T follicular helper cell (primary cell): ENCODE data around the gene NAALADL2.

ENCODE experiments used
- DNase-seq: peaks from one replicate; pipeline ENCODE4 v3.0.0-alpha.2; 2020; ENCODE audit warnings: low read depth

Gene NAALADL2

GRCh38 chr3:175662815-175663214 lies 803.7 kb downstream of the NAALADL2 start:
- no peak for DNase-seq

DNA sequence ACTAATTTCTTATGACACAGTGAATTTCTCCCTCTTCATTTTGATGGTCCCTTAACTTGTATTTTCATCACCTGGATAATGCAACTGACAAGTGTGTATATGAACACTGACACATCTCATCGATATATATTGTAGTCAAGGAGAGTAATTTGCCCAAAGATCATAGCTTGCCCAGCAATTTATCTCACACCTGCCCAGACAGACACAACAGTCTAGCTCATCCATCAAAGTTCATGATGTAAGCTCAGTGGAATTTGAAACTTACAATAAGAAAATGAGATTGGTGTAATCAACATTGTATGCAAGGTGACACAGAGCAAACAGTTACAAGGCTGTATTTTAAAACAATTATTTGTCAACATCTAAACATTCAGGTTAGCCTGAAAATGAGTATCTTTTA lies 805.8 kb downstream of the NAALADL2 start:
- no peak for DNase-seq

DNA sequence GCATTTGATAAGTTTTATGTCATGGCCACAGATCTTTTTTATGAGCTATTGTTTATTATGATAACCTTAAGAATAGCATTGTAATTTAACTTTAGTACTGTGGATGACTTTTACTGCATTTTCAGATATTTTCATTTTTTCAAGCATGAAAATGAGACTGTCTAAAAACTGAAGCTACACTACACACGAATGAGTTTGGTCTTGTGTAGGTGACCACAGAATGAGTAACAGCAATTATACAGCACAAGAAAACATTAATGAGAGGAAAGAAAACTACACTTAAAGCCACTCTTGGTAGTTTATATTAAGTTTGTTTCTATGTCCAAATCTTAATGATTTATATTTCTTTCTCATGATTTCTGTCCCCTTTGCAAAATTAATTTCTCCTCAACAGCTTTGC lies 809.2 kb downstream of the NAALADL2 start:
- DNase-seq, result no peak

- no peak for DNase-seq
Observed at GRCh38 chr3:175670557-175670956, 811.4 kb downstream of the NAALADL2 start.

- DNase-seq, result no peak
Observed at GRCh38 chr3:175672119-175672689, 813.1 kb downstream of the NAALADL2 start.

DNA sequence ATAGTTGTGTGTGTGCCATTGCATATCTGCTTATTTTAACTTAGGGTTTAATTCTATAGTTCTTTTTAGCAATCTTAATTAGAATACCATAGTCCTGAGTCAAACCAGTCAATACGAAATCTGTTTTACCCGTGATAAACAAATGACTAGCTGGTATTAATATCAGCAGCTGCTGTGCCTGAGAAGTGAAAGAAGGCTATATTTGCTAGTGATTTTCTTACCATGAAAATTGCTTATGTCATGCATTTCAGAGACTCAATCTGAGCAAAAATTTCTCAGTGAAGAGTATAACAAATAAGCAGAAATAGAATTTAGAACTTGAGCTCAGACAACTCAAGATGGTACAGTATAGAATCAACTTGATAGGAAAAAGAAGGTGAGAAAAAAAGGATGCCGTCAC lies 820.4 kb downstream of the NAALADL2 start:
- no peak for DNase-seq

- DNase-seq, result no peak
Observed at GRCh38 chr3:175692256-175692655, 833.1 kb downstream of the NAALADL2 start.

DNA sequence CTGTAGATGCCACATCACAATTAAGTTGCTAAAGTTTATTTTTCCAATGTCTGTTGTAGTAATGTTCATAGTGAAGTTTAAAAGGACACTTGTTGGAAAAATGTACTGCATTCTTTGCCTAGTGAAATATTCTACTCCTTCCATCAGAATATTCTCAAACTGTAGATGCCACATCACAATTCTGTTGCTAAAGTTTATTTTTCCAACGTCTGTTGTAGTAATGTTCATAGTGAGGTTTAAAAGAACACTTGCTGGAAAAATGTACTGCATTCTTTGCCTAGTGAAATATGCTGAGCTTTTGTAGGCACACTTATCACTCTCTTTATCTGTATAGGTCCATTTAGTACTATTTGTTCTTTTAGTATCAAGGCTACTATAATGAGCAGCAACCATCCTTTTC lies 836.1 kb downstream of the NAALADL2 start:
- no peak for DNase-seq

DNA sequence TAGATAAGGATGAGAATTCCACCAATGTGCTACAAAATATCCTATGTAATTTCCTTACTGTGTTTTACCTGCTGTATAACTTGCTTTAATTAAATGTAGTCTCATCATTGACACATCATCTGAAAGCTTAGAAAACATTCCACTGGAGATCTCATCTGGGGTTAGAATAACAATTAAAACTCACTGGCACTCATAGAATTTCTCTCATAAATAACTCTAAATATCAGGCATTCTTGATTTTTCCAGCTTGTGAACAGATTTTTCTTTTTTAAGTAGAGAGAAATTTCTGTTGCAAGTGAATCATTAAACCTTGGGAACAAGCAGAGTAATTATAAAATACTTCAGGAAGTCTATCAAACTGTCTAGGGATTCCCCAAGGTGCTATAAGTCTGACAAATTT lies 843.8 kb downstream of the NAALADL2 start:
- DNase-seq, result no peak

DNA sequence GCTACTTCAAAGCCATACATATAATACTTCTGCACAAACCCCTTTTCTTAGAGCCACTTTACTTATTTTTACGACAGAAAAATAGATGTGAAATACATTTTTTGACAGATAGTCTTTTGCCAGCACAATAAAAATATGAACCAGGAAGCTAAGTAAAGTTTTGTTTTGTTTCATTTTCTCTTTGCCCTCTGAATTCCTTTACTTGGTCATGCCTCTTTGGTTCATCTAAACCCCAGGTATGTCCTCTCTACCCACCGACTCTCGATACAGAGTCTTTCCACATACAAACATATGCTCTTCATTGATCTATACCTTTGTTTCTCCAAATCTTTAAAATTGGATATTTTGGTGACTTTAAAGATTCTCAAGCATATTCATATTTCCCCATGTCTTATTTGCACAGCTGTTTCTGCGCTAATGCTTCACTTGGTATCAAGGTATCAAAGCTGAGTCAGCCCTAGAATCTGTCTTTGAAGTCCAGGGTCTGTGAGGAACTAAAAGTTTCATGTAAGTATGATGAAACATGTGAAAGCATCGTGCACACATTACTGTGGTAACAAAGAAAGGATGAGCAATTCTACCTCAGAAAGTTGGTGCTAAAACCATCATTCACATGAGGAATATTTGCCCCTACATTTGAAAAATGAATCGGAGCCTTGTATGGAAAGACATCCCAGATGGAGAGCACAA lies 845.4 kb downstream of the NAALADL2 start:
- no peak for DNase-seq

GRCh38 chr3:175713268-175713667 lies 854.1 kb downstream of the NAALADL2 start:
- no peak for DNase-seq

- no peak for DNase-seq
Observed at GRCh38 chr3:175716446-175716845, 857.3 kb downstream of the NAALADL2 start.

DNA sequence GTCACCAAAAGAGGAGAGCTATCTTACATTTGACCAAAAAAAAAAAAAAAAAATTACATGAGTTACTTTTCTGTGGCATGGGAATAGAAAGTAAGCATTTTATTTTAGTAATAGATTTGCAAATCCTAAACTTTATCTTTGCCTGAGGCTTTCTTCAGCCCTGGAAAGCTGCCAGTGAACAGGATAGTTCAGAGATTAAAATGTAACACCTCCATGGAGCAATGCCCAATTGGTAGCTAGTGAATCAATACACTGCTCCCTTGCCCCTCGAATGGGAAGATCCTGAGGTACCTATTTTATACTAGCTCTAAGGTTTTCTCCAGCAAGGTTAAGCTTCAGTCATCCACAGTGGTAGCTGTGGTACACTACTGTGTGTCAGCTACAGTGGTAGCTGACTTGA lies 867.1 kb downstream of the NAALADL2 start:
- no peak for DNase-seq

DNA sequence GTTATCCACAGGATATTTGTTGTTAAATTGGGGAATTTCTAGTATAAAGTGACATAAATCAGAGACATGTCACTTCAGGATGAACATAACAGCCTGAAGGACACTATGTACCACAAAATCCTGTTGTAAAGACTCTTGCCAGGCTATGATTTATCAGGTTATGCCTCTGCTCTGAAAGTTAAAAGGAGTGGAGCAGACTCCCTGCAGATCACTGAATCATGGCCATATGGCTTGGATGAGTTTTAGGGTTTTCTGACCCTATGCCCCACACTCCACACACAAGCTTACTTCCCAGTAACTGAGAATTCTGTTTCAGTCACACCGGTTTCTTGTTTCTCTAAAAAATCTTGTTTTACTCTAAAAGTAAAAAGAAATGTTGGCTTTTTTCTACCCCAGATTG lies 869.4 kb downstream of the NAALADL2 start:
- DNase-seq, result no peak

- DNase-seq, result no peak
Observed at GRCh38 chr3:175729466-175729865, 870.3 kb downstream of the NAALADL2 start.

GRCh38 chr3:175731543-175731942 lies 872.4 kb downstream of the NAALADL2 start:
- no peak for DNase-seq

GRCh38 chr3:175732017-175732416 lies 872.9 kb downstream of the NAALADL2 start:
- DNase-seq, result no peak

DNA sequence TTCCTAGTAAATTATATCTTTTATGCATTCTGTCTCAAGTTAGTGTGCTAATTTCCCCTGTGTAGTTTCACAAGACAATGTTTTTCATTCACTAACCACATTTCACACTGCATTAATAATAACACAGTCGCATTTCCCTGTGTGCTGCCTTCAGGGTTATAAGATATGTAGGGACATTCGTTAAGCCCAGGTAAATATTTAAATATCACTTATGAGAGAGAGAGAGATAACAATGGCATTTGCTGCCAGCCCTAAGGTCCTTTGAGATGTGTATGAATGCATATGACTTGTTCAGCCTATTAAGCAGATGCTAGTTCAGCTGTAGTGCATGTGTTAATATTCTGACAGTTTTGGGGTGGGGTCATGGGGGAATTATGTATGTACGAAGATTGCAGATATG lies 876.7 kb downstream of the NAALADL2 start:
- no peak for DNase-seq

DNA sequence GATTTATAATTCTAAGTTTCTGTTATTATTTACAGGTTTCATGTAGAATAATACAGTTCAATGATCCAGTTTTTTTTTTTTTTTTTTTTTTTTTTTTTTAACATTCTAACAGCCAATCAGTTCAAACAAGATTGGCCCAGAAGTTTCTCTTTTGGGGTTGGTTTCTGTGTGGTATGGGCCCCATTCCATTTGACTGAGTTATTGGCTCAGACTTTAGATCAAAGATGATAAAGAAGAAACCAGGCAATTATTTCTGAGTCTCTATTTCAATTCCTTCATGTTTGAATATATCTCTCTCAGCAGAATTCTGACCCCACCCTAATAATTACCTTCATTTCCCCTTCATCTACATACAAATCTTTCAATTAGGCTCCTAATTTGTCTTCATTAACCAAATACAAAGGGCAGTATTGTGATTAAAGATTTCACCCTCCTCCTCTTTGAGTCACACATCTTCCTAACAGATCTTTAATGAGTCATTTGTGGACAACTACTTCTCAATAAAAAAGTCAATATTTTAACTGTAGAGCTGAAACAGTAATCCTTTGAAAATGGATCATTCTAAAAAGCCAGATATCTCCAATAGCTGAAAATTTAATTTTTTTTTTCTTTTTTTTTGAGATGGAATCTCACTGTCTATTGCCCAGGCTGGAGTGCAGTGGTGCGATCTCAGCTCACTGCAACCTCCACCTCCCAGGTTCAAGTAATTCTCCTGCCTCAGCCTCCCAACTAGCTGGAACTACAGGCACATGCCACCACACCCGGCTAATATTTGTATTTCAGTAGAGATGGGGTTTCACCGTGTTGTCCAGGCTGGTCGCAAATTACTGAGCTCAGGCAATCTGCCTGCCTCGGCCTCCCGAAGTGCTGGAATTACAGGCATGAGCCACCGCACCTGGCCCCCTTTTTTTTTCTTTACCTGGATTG lies 878.8 kb downstream of the NAALADL2 start:
- DNase-seq, result no peak

DNA sequence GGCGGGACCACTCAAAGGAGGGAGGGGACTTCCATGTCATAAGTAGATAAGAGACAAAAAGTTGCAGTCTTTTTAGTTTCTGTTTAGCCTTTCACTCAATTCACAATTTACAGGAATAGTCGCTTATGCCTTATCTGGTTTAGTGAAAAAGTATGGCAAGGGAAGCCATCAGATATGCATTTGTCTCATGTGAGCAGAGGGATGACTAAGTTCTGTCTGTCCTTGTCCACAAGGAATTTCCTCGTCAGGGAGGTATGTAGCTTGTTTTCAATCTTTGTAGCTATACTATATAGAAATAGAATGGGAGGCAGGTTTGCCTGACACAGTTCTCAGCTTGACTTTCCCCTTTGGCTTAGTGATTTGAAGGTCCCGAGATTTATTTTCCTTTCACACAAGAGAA lies 882.8 kb downstream of the NAALADL2 start:
- DNase-seq, result no peak

DNA sequence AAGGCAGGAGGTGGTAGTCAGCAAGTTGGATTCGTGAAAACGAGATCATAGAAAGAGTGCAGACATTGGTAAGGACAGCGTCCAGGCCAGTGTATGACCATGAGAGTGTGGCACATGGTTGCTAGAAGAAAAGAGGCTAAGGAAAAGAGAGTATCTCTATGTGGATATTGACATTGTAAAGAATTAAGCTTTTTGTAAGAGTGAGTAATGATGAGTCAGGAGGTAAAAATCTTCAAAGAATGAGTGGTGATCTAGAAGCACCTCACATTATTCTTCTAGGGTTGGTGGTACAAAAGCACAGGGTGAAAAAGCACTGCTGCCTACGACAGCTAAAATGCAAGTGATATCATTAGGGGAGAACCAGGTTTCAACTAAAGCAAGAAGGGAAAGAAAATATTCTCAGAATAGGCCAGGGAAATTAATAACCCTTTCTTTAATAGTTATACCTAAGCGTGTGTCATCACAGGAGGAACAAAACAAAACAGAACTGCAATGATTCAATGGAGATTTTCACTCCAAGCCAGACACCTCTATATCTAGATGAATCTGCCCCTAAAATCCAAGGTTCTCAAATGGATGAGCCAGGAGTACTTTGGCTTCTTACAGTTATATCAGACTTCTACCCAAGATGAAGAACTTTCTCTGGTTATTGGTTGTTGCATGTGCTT lies 884.7 kb downstream of the NAALADL2 start:
- DNase-seq, result no peak

DNA sequence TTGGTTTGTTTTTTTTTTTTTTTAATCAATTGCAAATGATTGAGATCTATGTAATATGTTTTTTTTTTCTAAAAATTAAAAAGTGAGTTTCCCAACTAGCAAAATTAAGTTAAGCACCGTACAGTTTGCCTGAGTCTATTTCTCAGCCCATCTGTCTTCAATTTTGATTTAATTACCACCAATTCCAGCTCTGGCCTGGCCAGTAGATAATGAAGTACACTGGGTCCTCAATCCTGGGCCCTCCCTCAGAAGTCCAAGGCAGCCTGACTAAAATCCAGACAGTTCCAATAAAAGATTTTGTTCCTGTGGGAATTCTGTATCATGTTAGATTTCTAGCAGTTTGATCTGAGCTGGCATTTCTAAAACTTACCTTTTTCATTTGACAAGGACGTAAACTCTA lies 887.2 kb downstream of the NAALADL2 start:
- DNase-seq, result no peak
